Gastroesophageal sphincter (tissue), 3 donors: ENCODE measurements around the gene GPX4.

Experiments used
- EP300 ChIP-seq: sonication (generic); formaldehyde crosslinking; IDR thresholded peaks from one replicate; pipeline ENCODE4 v1.6.1; 2017; ENCODE audit warnings: antibody characterized with exemption, mild to moderate bottlenecking
- POLR2A ChIP-seq, 2 donors: fragments of 450-650 bp; IDR thresholded peaks; one replicate each; pipeline ENCODE4 v1.6.1; 2017; ENCODE audit warnings: antibody characterized with exemption in 2 of 2, mild to moderate bottlenecking in 2 of 2, moderate library complexity in 1 of 2
- TF ChIP-seq, protein P1 (sequence below), 4 experiments: fragments of 200-600 bp in 2 of 4; fragments of 450-650 bp in 2 of 4; sonication (generic) in 1 of 4; IDR thresholded peaks; one replicate each; pipeline ENCODE4 v1.5.1; 2017 to 2019; ENCODE audit warnings: antibody characterized with exemption in 4 of 4, mild to moderate bottlenecking in 2 of 4, moderate library complexity in 2 of 4

DNA sequence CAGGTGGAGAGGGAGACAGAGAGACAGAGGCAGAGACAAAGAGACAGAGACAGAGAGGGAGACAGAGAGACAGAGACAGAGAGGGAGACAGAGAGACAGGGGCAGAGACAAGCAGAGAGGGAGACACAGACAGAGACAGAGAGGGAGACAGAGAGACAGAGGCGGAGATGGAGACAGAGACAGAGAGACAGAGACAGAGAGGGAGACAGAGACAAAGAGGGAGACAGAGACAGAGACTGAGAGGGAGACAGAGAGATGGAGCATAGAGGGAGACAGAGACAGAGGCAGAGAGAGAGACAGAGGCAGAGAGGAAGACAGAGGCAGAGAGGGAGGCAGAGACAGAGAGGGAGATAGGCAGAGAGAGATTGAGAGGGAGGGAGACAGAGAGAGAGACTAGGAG lies 40.9 kb downstream of the GPX4 start:
- TF ChIP-seq, protein P1, sequence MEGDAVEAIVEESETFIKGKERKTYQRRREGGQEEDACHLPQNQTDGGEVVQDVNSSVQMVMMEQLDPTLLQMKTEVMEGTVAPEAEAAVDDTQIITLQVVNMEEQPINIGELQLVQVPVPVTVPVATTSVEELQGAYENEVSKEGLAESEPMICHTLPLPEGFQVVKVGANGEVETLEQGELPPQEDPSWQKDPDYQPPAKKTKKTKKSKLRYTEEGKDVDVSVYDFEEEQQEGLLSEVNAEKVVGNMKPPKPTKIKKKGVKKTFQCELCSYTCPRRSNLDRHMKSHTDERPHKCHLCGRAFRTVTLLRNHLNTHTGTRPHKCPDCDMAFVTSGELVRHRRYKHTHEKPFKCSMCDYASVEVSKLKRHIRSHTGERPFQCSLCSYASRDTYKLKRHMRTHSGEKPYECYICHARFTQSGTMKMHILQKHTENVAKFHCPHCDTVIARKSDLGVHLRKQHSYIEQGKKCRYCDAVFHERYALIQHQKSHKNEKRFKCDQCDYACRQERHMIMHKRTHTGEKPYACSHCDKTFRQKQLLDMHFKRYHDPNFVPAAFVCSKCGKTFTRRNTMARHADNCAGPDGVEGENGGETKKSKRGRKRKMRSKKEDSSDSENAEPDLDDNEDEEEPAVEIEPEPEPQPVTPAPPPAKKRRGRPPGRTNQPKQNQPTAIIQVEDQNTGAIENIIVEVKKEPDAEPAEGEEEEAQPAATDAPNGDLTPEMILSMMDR (IDR thresholded peaks at IDR 0.05): no peak
- TF ChIP-seq EP300 (no peak), POLR2A (IDR thresholded peaks at IDR 0.05) (no peak)
